Keratinocyte (primary cell): ENCODE results near the gene KDM5C.

Experiments
- CTCF ChIP-seq, 3 experiments: IDR thresholded peaks in 1 of 3; conservative IDR thresholded peaks in 1 of 3; optimal IDR thresholded peaks in 1 of 3; 2 replicates in 2 of 3; 3 replicates in 1 of 3; pipeline versions ENCODE3 to v1.5.1; 2011; ENCODE audit warnings: low read length in 3 of 3, mild to moderate bottlenecking in 3 of 3, moderate library complexity in 2 of 3, control low read depth in 1 of 3, inconsistent platforms in 1 of 3; ENCODE audit not compliant: insufficient read depth in 2 of 3; ENCODE audit errors: extremely low read depth in 1 of 3
- EZH2 ChIP-seq: IDR thresholded peaks from one replicate; pipeline ENCODE4 v1.6.1; 2012; ENCODE audit warnings: inconsistent platforms, mild to moderate bottlenecking, low read length, moderate library complexity

GRCh38 chrX:53250556-53250955, 25.5 kb upstream of the KDM5C start:
- TF ChIP-seq CTCF (optimal IDR thresholded peaks at IDR 0.05 in 1 of 3, IDR thresholded peaks at IDR 0.05 in 1 of 3, conservative IDR thresholded peaks at IDR 0.05 in 1 of 3; ENCODE audit: extremely low read depth in 1 of 3, insufficient read depth in 2 of 3, low read length in 3 of 3), result no peak
- TF ChIP-seq EZH2, result no peak
